Hematopoietic multipotent progenitor cell treated with erythropoietin and hydrocortisone succinate and interleukin-3 and kit ligand, for 4 days (in vitro differentiated cells): ENCODE results near the gene SGPL1.
"Not testable (repeated sequence)": the region's sequence is repeated elsewhere in the genome, so short reads cannot be mapped to it uniquely, and the experiment has no call there.

Experiments
- DNase-seq: peaks from one replicate; pipeline ENCODE4 v3.0.0-alpha.2; 2015

Gene SGPL1

GRCh38 chr10:70907637-70908405 is 92.1 kb downstream of the SGPL1 start:
- no peak for DNase-seq

- no peak for DNase-seq
These were observed 92.9 kb downstream of the SGPL1 start for GRCh38 chr10:70908406-70909296.

GRCh38 chr10:70909326-70909935 is 93.7 kb downstream of the SGPL1 start:
- DNase-seq, result no peak

- DNase-seq, result no peak
These were observed 95.0 kb downstream of the SGPL1 start for GRCh38 chr10:70910486-70911341.

GRCh38 chr10:70911386-70911785 is 95.6 kb downstream of the SGPL1 start:
- no peak for DNase-seq

GRCh38 chr10:70912556-70912955 is 96.8 kb downstream of the SGPL1 start:
- no peak for DNase-seq

- no peak for DNase-seq
These were observed 97.6 kb downstream of the SGPL1 start for GRCh38 chr10:70913191-70913892.

- no peak for DNase-seq
These were observed 98.1 kb downstream of the SGPL1 start for GRCh38 chr10:70913893-70914240.

- no peak for DNase-seq
These were observed 98.6 kb downstream of the SGPL1 start for GRCh38 chr10:70914316-70914864.

- DNase-seq, result no peak
These were observed 99.5 kb downstream of the SGPL1 start for GRCh38 chr10:70915206-70915605.

GRCh38 chr10:70915806-70916205 is 100.1 kb downstream of the SGPL1 start:
- no peak for DNase-seq

GRCh38 chr10:70916241-70916640 is 100.5 kb downstream of the SGPL1 start:
- DNase-seq, result no peak

GRCh38 chr10:70917226-70917625 is 101.5 kb downstream of the SGPL1 start:
- no peak for DNase-seq

GRCh38 chr10:70917635-70918034 is 101.9 kb downstream of the SGPL1 start:
- DNase-seq, result no peak

- DNase-seq, result no peak
These were observed 103.2 kb downstream of the SGPL1 start for GRCh38 chr10:70918851-70919530.

- DNase-seq, result not testable (repeated sequence)
These were observed 104.2 kb downstream of the SGPL1 start for GRCh38 chr10:70919906-70920305.

GRCh38 chr10:70920519-70920918 is 104.8 kb downstream of the SGPL1 start:
- DNase-seq, result no peak

- no peak for DNase-seq
These were observed 105.5 kb downstream of the SGPL1 start for GRCh38 chr10:70921285-70921684.

GRCh38 chr10:70923696-70924095 is 107.9 kb downstream of the SGPL1 start:
- DNase-seq, result no peak

GRCh38 chr10:70925377-70926225 is 109.9 kb downstream of the SGPL1 start:
- DNase-seq, result peak; percentile 59
